ENCODE results near the gene TIFAB.

DNA sequence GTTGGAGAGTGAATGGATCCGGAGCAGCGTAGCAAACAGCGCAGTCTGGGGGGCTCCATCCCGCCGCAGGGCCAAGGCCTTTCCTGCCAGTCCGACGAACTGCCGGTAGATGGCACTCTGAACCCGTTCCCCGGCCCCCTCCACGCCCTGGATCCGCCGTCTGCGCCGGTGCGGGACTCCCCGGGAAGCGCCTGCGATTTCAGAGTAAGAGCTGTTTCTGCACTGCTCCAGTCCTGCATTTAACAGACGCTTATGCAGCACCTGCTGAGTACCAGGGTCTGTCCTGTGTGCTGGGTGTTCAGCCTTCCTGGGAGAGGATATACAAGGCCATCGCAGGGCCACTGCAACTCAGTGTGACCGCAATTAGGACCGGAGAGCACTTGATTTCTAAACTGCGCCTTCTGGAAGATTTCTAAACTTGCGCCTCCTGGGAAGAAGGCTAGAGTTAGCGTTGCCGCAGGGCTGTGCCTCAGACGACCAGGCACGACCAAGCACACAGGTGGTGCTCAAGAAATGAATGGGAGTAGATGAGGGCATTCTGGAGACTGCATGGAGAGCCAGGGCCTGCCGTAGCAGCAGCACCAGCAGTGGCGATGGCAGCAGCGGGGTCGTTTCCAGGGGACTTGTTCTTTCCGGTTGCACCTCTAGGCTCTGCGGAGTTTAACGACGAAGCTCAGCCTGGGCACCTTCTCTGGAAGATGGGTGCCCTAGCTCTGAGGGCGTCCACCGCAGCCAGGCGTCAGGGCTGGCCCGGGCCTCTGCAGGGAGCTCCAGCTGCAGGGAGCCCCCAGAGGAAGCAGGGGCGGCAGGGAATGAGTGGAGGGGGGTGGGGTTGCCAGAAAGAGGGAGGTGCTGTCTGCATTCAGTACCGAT lies 14.3 kb upstream of the TIFAB start:
- TF ChIP-seq, protein P1, sequence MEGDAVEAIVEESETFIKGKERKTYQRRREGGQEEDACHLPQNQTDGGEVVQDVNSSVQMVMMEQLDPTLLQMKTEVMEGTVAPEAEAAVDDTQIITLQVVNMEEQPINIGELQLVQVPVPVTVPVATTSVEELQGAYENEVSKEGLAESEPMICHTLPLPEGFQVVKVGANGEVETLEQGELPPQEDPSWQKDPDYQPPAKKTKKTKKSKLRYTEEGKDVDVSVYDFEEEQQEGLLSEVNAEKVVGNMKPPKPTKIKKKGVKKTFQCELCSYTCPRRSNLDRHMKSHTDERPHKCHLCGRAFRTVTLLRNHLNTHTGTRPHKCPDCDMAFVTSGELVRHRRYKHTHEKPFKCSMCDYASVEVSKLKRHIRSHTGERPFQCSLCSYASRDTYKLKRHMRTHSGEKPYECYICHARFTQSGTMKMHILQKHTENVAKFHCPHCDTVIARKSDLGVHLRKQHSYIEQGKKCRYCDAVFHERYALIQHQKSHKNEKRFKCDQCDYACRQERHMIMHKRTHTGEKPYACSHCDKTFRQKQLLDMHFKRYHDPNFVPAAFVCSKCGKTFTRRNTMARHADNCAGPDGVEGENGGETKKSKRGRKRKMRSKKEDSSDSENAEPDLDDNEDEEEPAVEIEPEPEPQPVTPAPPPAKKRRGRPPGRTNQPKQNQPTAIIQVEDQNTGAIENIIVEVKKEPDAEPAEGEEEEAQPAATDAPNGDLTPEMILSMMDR (IDR thresholded peaks at IDR 0.05): peak; percentile 51 to 90 (median 70)
- TF ChIP-seq POLR2A (IDR thresholded peaks at IDR 0.05): no peak
- TF ChIP-seq POLR2AphosphoS5 (IDR thresholded peaks at IDR 0.05): no peak
- no peak for TF ChIP-seq EP300 (IDR thresholded peaks at IDR 0.05)

Data from sigmoid colon (tissue), 4 donors.